HG02840 (cell line): ENCODE data around the gene ESRRB.

Experiments
- ATAC-seq: cut with Tn5 transposase; IDR thresholded peaks from one replicate; pipeline ENCODE4 v1.9.1; 2021; ENCODE audit warnings: mild to moderate bottlenecking, moderate library complexity, moderate number of reproducible peaks; ENCODE audit not compliant: unreplicated experiment, low FRiP score

The ESRRB gene

GRCh38 chr14:76396714-76397187, 20.8 kb downstream of the ESRRB start:
- ATAC-seq: no peak

GRCh38 chr14:76405627-76406026, 29.7 kb downstream of the ESRRB start:
- ATAC-seq: no peak

GRCh38 chr14:76407449-76408150, 31.7 kb downstream of the ESRRB start:
- ATAC-seq: no peak

GRCh38 chr14:76408877-76409276, 32.9 kb downstream of the ESRRB start:
- ATAC-seq: no peak

- ATAC-seq: no peak
Measured at GRCh38 chr14:76412501-76412900, 36.6 kb downstream of the ESRRB start.

GRCh38 chr14:76413106-76413961, 37.4 kb downstream of the ESRRB start:
- no peak for ATAC-seq

- no peak for ATAC-seq
Measured at GRCh38 chr14:76413962-76414600, 38.1 kb downstream of the ESRRB start.

GRCh38 chr14:76419399-76419798, 43.5 kb downstream of the ESRRB start:
- ATAC-seq: no peak

- ATAC-seq: no peak
Measured at GRCh38 chr14:76420827-76421226, 44.9 kb downstream of the ESRRB start.

GRCh38 chr14:76421662-76422061, 45.7 kb downstream of the ESRRB start:
- ATAC-seq: no peak

GRCh38 chr14:76422662-76423061, 46.7 kb downstream of the ESRRB start:
- ATAC-seq: no peak

- ATAC-seq: no peak
Measured at GRCh38 chr14:76423534-76423933, 47.6 kb downstream of the ESRRB start.

- no peak for ATAC-seq
Measured at GRCh38 chr14:76424359-76424758, 48.4 kb downstream of the ESRRB start.

GRCh38 chr14:76426161-76426696, 50.3 kb downstream of the ESRRB start:
- ATAC-seq: no peak

GRCh38 chr14:76428611-76429010, 52.7 kb downstream of the ESRRB start:
- ATAC-seq: no peak

- no peak for ATAC-seq
Measured at GRCh38 chr14:76430017-76430416, 54.1 kb downstream of the ESRRB start.

GRCh38 chr14:76430475-76430980, 54.6 kb downstream of the ESRRB start:
- no peak for ATAC-seq

GRCh38 chr14:76431538-76431937, 55.6 kb downstream of the ESRRB start:
- ATAC-seq: no peak

GRCh38 chr14:76432827-76433752, 57.2 kb downstream of the ESRRB start:
- ATAC-seq: no peak

GRCh38 chr14:76434220-76434619, 58.3 kb downstream of the ESRRB start:
- no peak for ATAC-seq
